ENCODE results near the gene DGKI.

DNA sequence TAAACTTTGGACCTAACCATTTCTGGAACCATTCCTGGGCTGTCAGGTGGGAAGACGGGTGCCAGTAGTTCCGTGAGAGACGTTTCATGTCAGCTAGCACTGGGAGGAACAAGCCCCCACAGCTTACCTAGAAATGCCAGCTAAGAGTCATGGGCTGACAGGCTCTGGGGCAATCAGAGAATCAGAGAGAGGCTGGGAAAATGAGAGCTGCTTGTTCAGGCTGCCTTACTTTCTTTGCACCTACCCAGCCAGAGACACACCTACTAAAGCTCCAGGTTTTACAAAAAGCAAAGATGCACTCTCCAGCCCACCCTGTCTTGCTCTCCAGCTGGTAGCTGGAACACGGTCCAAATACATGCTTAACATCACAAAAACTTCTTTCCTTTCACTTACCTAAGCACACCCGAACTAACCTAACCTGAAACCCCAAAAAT, 503.9 kb downstream of the DGKI start:
- TF ChIP-seq SMC3 (IDR thresholded peaks at IDR 0.05), result no peak
- TF ChIP-seq SREBF2 (IDR thresholded peaks at IDR 0.05), result no peak
